Tibial nerve (tissue), 3 donors: ENCODE data around the gene MPZL1.

ENCODE experiments used
- CTCF ChIP-seq, 5 experiments: fragments of 200-600 bp in 3 of 5; fragments of 450-650 bp in 2 of 5; sonication (generic) in 3 of 5; IDR thresholded peaks; one replicate each; pipeline ENCODE4 v1.5.1; 2016 to 2019; ENCODE audit warnings: antibody characterized with exemption in 5 of 5, mild to moderate bottlenecking in 3 of 5, moderate library complexity in 2 of 5
- POLR2A ChIP-seq, 2 donors: fragments of 450-650 bp; IDR thresholded peaks; one replicate each; pipeline ENCODE4 v1.6.1; 2017; ENCODE audit warnings: antibody characterized with exemption in 2 of 2, mild to moderate bottlenecking in 2 of 2, moderate library complexity in 2 of 2

- TF ChIP-seq POLR2A (IDR thresholded peaks at IDR 0.05) (no peak), CTCF (IDR thresholded peaks at IDR 0.05) (no peak)
These were observed 43.4 kb upstream of the MPZL1 start for GRCh38 chr1:167678422-167678821.
